ENCODE measurements around the gene COL5A3.

The COL5A3 gene

DNA sequence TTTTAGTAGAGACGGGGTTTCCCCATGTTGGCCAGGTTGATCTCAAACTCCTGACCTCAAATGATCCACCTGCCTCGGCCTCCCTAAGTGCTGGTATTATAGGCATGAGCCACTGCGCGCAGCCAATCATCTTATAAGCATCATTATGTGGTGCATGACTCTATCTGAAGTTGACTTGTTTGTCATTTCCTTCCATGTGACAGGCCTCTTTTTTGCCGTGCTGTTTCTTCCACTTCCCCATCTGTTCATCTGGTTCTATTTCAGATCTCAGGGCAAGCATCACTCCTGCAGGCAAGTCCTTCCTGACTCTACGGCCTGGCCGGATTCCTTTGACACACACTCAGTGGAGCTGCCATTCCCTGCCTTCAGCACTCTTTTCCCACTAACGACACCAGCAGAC is 15.2 kb downstream of the COL5A3 start:
- TF ChIP-seq, protein P1, sequence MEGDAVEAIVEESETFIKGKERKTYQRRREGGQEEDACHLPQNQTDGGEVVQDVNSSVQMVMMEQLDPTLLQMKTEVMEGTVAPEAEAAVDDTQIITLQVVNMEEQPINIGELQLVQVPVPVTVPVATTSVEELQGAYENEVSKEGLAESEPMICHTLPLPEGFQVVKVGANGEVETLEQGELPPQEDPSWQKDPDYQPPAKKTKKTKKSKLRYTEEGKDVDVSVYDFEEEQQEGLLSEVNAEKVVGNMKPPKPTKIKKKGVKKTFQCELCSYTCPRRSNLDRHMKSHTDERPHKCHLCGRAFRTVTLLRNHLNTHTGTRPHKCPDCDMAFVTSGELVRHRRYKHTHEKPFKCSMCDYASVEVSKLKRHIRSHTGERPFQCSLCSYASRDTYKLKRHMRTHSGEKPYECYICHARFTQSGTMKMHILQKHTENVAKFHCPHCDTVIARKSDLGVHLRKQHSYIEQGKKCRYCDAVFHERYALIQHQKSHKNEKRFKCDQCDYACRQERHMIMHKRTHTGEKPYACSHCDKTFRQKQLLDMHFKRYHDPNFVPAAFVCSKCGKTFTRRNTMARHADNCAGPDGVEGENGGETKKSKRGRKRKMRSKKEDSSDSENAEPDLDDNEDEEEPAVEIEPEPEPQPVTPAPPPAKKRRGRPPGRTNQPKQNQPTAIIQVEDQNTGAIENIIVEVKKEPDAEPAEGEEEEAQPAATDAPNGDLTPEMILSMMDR (conservative IDR thresholded peaks at IDR 0.05), result no peak
- no peak for TF ChIP-seq ZFX (IDR thresholded peaks at IDR 0.05)
- no peak overlapping the region for H3K27ac ChIP-seq

DNA sequence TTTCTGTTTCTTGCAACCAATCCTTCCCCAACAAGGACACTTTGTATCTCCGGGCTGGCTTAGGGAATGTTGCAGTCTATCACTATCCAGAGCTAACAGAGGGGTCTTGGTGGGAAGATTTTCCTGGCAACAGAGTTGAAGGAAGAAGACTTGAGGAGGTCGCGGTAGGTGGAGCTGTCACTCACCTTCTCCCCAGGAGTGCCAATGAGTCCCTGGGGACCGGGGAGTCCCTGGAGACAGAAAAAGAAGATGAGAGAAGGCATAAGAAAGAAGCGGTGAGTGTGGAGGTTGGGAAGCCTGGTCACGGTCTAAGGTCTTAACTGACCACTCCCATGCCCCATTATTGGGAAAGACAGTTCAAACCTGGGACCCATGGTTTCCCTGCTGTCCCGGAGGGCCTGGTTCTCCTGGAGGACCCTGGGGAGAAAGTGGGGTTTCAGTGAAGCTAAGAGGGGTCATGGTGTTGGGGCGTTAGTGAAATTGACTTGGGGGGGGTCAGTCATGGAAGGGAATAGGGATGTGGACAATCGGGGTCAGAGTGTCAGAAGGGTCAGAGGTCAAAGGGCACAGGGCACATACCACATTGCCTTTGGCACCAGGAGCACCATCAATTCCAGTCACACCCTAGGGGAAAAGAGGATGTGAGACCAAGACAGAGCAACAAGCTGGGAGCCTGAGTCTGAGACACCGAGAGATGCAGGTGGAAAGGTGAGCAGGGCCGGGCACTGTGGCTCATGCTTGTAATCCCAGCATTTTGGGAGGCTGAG is 18.7 kb downstream of the COL5A3 start:
- TF ChIP-seq ZFX (IDR thresholded peaks at IDR 0.05), result no peak
- TF ChIP-seq, protein P1 (conservative IDR thresholded peaks at IDR 0.05), result no peak
- no peak overlapping the region for H3K27ac ChIP-seq

DNA sequence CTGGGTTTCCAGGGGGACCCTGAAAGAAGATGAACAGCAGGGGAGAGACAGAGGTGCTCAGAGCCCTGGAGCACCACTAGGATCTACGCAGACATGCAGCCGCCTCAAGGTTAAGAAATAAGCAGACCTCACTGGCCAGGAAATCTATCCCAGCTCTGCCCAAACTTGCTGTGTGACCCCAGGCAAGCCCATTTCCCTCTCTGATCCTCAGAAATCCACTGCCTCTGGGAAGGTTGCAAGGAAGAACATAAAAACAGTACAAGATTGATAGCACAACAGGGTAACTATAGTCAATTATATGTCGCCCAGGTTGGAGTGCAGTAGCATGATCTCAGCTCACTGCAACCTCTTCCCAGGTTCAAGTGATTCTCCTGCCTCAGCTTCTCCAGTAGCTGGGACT is 20.8 kb downstream of the COL5A3 start:
- TF ChIP-seq, protein P1 (conservative IDR thresholded peaks at IDR 0.05), result no peak
- no peak for TF ChIP-seq ZFX (IDR thresholded peaks at IDR 0.05)

DNA sequence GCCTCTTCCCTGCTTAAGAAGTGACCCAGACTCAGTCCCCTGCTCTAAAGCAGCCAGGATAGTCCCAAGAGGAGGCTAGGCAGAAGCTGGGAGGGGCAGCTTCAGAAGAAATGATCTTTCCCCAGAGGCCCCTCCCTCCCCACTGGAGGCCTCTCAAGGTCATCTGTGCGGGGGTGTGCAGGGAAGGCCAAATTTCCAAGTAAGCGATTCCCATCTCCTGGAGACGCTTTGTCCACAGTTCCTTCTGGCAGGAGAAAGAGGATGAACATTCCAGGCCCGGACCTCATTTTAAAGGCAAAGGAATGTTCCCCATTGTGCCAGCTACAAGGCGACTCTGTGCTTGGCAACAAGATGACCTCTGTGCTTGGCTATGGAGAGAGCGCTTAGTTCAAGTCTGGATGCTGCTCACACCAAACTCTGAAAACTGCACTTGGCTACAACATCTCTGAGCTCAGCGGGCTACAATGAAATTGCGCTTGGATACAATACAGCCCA is 23.5 kb downstream of the COL5A3 start:
- TF ChIP-seq, protein P1 (conservative IDR thresholded peaks at IDR 0.05), result no peak
- TF ChIP-seq ZFX (IDR thresholded peaks at IDR 0.05), result no peak
- no peak overlapping the region for H3K27ac ChIP-seq

More for the DNA sequence above, 20.8 kb downstream of the COL5A3 start:
- no peak overlapping the region for H3K27ac ChIP-seq

DNA sequence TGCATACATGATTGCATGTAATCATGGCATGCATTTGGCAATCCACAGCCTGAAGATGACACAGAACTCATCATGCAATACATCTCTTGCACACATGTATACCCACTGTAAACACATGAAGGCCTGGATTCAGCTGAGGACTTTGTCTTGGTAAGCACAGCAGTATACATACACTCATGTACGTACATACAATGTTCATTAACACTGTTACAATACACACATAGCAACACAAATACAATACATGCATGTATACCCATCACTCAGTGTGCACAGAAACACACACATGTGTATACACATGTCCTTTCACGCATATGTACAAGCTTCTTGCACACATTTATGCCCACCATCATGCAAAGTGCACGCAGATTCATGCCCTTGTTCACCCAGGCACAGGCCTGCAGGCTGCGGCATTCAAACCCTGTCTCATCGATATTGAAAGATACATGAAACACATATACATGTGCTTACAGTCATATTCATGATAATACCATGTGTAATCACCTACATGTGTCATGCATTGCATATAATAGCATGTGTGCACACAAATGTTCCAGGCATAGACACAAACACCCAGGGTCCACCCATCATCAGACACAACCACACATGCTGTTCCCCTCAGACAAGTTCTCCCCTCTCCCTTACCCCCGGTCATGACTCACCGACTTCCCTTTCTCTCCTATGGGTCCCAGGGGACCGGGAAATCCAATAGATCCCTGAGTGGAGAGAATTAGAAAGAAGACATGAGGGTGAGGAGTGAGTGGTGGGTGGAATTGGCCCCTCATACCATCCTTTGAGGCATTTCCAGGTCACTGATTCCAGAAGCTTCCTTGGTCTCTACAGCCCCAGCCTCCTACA is 28.7 kb downstream of the COL5A3 start:
- no peak overlapping the region for H3K27ac ChIP-seq
- no peak for TF ChIP-seq ZFX (IDR thresholded peaks at IDR 0.05)
- TF ChIP-seq, protein P1 (conservative IDR thresholded peaks at IDR 0.05), result no peak

DNA sequence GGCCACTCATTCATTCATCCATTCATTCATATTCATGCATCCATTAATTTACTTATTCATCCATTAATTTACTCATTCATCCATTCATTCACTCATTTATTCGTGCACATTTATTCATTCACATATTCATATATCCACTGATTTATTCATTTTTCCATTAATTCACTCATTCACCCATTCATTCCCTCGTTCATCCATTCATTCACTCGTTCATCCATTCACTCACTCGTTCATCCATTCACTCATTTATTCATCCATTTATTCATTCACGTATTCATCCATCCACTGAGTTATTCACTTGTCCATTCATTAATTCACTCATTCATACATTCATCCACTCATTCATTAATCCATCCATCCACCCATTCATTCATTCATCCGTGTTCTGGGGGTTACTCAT is 38.2 kb downstream of the COL5A3 start:
- no peak overlapping the region for H3K27ac ChIP-seq
- TF ChIP-seq, protein P1 (conservative IDR thresholded peaks at IDR 0.05), result no peak
- TF ChIP-seq ZFX (IDR thresholded peaks at IDR 0.05), result no peak

Data from C4-2B (cell line).